ENCODE data around the gene PHYHIPL. TPM values are rescaled to one million over a fixed set of nuclear protein-coding genes. Genes with fewer than 3 reads are reported as not detected.
"Not testable (repeated sequence)": the region's sequence is repeated elsewhere in the genome, so short reads cannot be mapped to it uniquely, and the experiment has no call there.

Gene PHYHIPL
- total and polyA plus RNA-seq, 2 of the 8 experiments (the other 6 are each of a cell fraction or from before 2014, with no cell fraction given) = 0.23 to 0.48 TPM

DNA sequence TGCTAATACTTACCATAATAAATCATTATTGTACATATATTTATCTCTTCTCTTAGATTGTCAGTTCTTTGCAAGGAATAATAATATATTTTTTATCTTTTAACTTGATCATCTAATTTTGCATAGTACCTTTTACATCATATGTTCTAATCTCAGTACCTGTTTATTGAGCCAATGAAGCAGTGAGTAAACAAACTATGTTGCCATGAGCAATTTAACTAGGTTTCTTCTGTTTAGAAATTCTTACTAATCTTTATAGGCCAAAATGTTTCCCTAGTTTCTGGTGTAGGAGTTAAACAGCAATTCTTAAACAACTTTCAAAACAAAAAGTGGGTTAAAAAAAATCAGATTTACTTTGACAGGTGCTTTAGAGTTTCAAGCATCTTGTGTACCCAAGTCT lies 61.3 kb downstream of the PHYHIPL start:
- Histone ChIP-seq H3K79me1 (ENCODE audit: low read depth, low read length) (no peaks in the 10 kb centered on the region), H4K5ac (ENCODE audit: insufficient read length, low read depth, low read length) (no peak overlapping the region), H2BK20ac (ENCODE audit: low read length) (no peak overlapping the region), H3K27me3 (replicated peaks in 1 of 4; ENCODE audit: control insufficient read depth in 3 of 4, extremely low read depth in 1 of 4, insufficient read depth in 3 of 4, low read length in 3 of 4) (no peaks in the 10 kb centered on the region), H2BK5ac (ENCODE audit: low read depth, low read length) (no peak overlapping the region), H3K4ac (replicated peaks; ENCODE audit: insufficient read length, low read depth, low read length) (no peak overlapping the region), H4K20me1 (replicated peaks in 1 of 2; ENCODE audit: control insufficient read depth in 1 of 2, insufficient read depth in 2 of 2, low read length in 2 of 2) (no peaks in the 10 kb centered on the region), H3K18ac (ENCODE audit: extremely low read depth, low read length) (no peak overlapping the region), H4K8ac (ENCODE audit: extremely low read depth, insufficient read depth, low read length) (no peak overlapping the region), H3K23ac (ENCODE audit: insufficient read length) (no peak overlapping the region), H2BK12ac (ENCODE audit: low read depth, low read length) (no peak overlapping the region), H3K9ac (replicated peaks in 1 of 4; ENCODE audit: extremely low read depth in 1 of 4, low read depth in 3 of 4, low read length in 3 of 4) (no peak overlapping the region), H3K36me3 (ENCODE audit: control insufficient read depth in 2 of 4, insufficient read depth in 4 of 4, low read length in 3 of 4) (no peaks in the 10 kb centered on the region), H3K4me2 (ENCODE audit: insufficient read depth in 1 of 2, low read depth in 2 of 2, low read length in 2 of 2) (no peak overlapping the region), H3K9me3 (ENCODE audit: insufficient read depth in 2 of 2, low read depth in 1 of 2, low read length in 1 of 2) (no peaks in the 10 kb centered on the region), H3K56ac (replicated peaks; ENCODE audit: insufficient read length, low read depth, low read length) (no peak overlapping the region), H2AFZ (ENCODE audit: low read length) (no peak overlapping the region), H3K79me2 (ENCODE audit: control insufficient read depth in 1 of 2, insufficient read depth in 2 of 2, low read length in 2 of 2) (no peaks in the 10 kb centered on the region), H2BK120ac (replicated peaks; ENCODE audit: low read depth, low read length) (no peak overlapping the region), H3K4me1 (replicated peaks in 1 of 4; ENCODE audit: control insufficient read depth in 3 of 4, insufficient read depth in 4 of 4, low read length in 3 of 4) (no peaks in the 10 kb centered on the region), H3K4me3 (ENCODE audit: extremely low read depth in 1 of 4, insufficient read depth in 2 of 4, low read depth in 3 of 4, low read length in 4 of 4) (no peak overlapping the region), H4K91ac (replicated peaks; ENCODE audit: insufficient read length, low read length) (no peak overlapping the region), H2AK5ac (ENCODE audit: low read depth, low read length) (no peak overlapping the region), H3K27ac (ENCODE audit: low read depth, low read length) (no peak overlapping the region), H3K23me2 (ENCODE audit: low read depth, low read length) (no peaks in the 10 kb centered on the region; the same call in 1 of the 2 replicates), H3K14ac (ENCODE audit: insufficient read length) (no peak overlapping the region), H2BK15ac (ENCODE audit: low read length) (no peak overlapping the region)
- no peak for FAIRE-seq
- ChIA-PET CTCF (ENCODE audit: partially characterized antibody) (interaction anchor here (1.3 to 1.5 kb wide), 2 partner anchors 274 to 341 kb away, joined by 3 read pairs; no protein-coding TSS in a partner anchor), POLR2A (ENCODE audit: partially characterized antibody) (no interaction called here)
- TF ChIP-seq ZNF274 (IDR thresholded peaks at IDR 0.05; ENCODE audit: borderline replicate concordance, extremely low read depth, low read length) = no peak
- DNase-seq (ENCODE audit: low read depth in 1 of 2, low spot score in 2 of 2) = no peak

GRCh38 chr10:59239108-59239507 lies 62.7 kb downstream of the PHYHIPL start:
- H2BK15ac ChIP-seq (ENCODE audit: low read length); FAIRE-seq; H3K56ac ChIP-seq (replicated peaks; ENCODE audit: insufficient read length, low read depth, low read length); H4K8ac ChIP-seq (ENCODE audit: extremely low read depth, insufficient read depth, low read length); H2AFZ ChIP-seq (ENCODE audit: low read length); POLR2A ChIA-PET (ENCODE audit: partially characterized antibody); DNase-seq (ENCODE audit: low read depth in 1 of 2, low spot score in 2 of 2); H2BK5ac ChIP-seq (ENCODE audit: low read depth, low read length); H3K14ac ChIP-seq (ENCODE audit: insufficient read length); H4K91ac ChIP-seq (replicated peaks; ENCODE audit: insufficient read length, low read length); H4K20me1 ChIP-seq (replicated peaks in 1 of 2; ENCODE audit: control insufficient read depth in 1 of 2, insufficient read depth in 2 of 2, low read length in 2 of 2); H3K9ac ChIP-seq (replicated peaks in 1 of 4; ENCODE audit: extremely low read depth in 1 of 4, low read depth in 3 of 4, low read length in 3 of 4); H3K4me1 ChIP-seq (replicated peaks in 1 of 4; ENCODE audit: control insufficient read depth in 3 of 4, insufficient read depth in 4 of 4, low read length in 3 of 4); H3K4ac ChIP-seq (replicated peaks; ENCODE audit: insufficient read length, low read depth, low read length); H3K27me3 ChIP-seq (replicated peaks in 1 of 4; ENCODE audit: control insufficient read depth in 3 of 4, extremely low read depth in 1 of 4, insufficient read depth in 3 of 4, low read length in 3 of 4); H2AK5ac ChIP-seq (ENCODE audit: low read depth, low read length); H2BK20ac ChIP-seq (ENCODE audit: low read length); H3K18ac ChIP-seq (ENCODE audit: extremely low read depth, low read length); H3K23me2 ChIP-seq (ENCODE audit: low read depth, low read length); H3K79me2 ChIP-seq (ENCODE audit: control insufficient read depth in 1 of 2, insufficient read depth in 2 of 2, low read length in 2 of 2); H3K79me1 ChIP-seq (ENCODE audit: low read depth, low read length); H3K23ac ChIP-seq (ENCODE audit: insufficient read length); H3K4me3 ChIP-seq (ENCODE audit: extremely low read depth in 1 of 4, insufficient read depth in 2 of 4, low read depth in 3 of 4, low read length in 4 of 4); H4K5ac ChIP-seq (ENCODE audit: insufficient read length, low read depth, low read length); H2BK120ac ChIP-seq (replicated peaks; ENCODE audit: low read depth, low read length); H2BK12ac ChIP-seq (ENCODE audit: low read depth, low read length); H3K9me3 ChIP-seq (ENCODE audit: insufficient read depth in 2 of 2, low read depth in 1 of 2, low read length in 1 of 2); H3K4me2 ChIP-seq (ENCODE audit: insufficient read depth in 1 of 2, low read depth in 2 of 2, low read length in 2 of 2); H3K36me3 ChIP-seq (ENCODE audit: control insufficient read depth in 2 of 4, insufficient read depth in 4 of 4, low read length in 3 of 4); H3K27ac ChIP-seq (ENCODE audit: low read depth, low read length): not testable (repeated sequence)
- CTCF ChIA-PET (ENCODE audit: partially characterized antibody) = interaction anchor here (0.7 to 3.2 kb wide), 8 partner anchors 18 to 383 kb away, joined by 3 to 20 read pairs (median 4); no protein-coding TSS in a partner anchor
- WGBS, 2 experiments (ENCODE audit: extremely low coverage in 1 of 2, insufficient coverage in 1 of 2, insufficient read length in 1 of 2, insufficient replicate concordance in 2 of 2, low coverage in 1 of 2, low lambda C conversion rate in 2 of 2, missing lambda C conversion rate in 1 of 2) = 86% methylated on average over 2 of the region's 2 CpGs; no CpG with 5 or more reads in 1 of the 2 experiments
